D721Med (cell line): ENCODE results near the gene RSAD1.

Experiments used
- DNase-seq: peaks from one replicate; pipeline ENCODE4 v3.0.0; 2011; ENCODE audit warnings: low spot score; ENCODE audit not compliant: insufficient read length
- FAIRE-seq: peaks from 2 replicates; lab custom pipeline; 2011; peaks lifted over from hg19 to GRCh38; lab: Jason Lieb, UNC
- CTCF ChIP-seq: IDR thresholded peaks from 2 replicates; pipeline ENCODE4 v1.5.1; 2012; ENCODE audit warnings: mild to moderate bottlenecking, control low read depth; ENCODE audit not compliant: insufficient read depth; ENCODE audit errors: missing control alignments

The RSAD1 gene

GRCh38 chr17:50478391-50479381 is at the start of gene RSAD1:
Gene RSAD1 (plus strand): TSS chr17:50478860. CDS start chr17:50478885, 25 bp downstream.
- DNase-seq (peak; percentile 66), FAIRE-seq (no peak)
- peak; percentile 58 for TF ChIP-seq CTCF

GRCh38 chr17:50429793-50430192 is 48.9 kb upstream of the RSAD1 start:
- TF ChIP-seq CTCF: no peak
- FAIRE-seq: no peak
- DNase-seq: no peak

- FAIRE-seq (no peak), DNase-seq (no peak)
- no peak for TF ChIP-seq CTCF
Measured at GRCh38 chr17:50430821-50431618, 47.6 kb upstream of the RSAD1 start.

GRCh38 chr17:50432125-50432762 is 46.4 kb upstream of the RSAD1 start:
- DNase-seq (no peak), FAIRE-seq (no peak)
- no peak for TF ChIP-seq CTCF

- no peak for TF ChIP-seq CTCF
- no peak for DNase-seq
- FAIRE-seq: no peak
Measured at GRCh38 chr17:50437409-50437808, 41.3 kb upstream of the RSAD1 start.

- DNase-seq (no peak), FAIRE-seq (no peak)
- TF ChIP-seq CTCF: no peak
Measured at GRCh38 chr17:50439008-50439407, 39.7 kb upstream of the RSAD1 start.
